HepG2 (cell line): Measurements from ENCODE around the gene GRIK4.

Experiments used
- AFF4 ChIP-seq: sonication (generic); formaldehyde crosslinking; IDR thresholded peaks from 2 replicates; pipeline ENCODE4 v1.4.0; 2020; ENCODE audit warnings: missing genetic modification reagents
- CTCF ChIP-seq: sonication (generic); formaldehyde crosslinking; IDR thresholded peaks from 2 replicates; pipeline ENCODE4 v1.5.0; 2020; ENCODE audit warnings: mild to moderate bottlenecking, missing genetic modification reagents, moderate library complexity
- EZH2 ChIP-seq: conservative IDR thresholded peaks from 2 replicates; pipeline ENCODE4 v1.6.1; 2012; ENCODE audit warnings: mild to moderate bottlenecking, low read depth, low read length, moderate library complexity
- MAFK ChIP-seq, 2 experiments: IDR thresholded peaks in 1 of 2; conservative IDR thresholded peaks in 1 of 2; 2 replicates each; pipeline ENCODE4 v1.6.1; 2011; ENCODE audit warnings: improper control_type of control experiment in 2 of 2, low read length in 2 of 2
- MXD4 ChIP-seq: IDR thresholded peaks from 2 replicates; pipeline ENCODE4 v1.6.1; 2016; ENCODE audit warnings: mild to moderate bottlenecking, missing biosample characterization, missing genetic modification reagents
- ZNF207 ChIP-seq: fragments of 450-650 bp; IDR thresholded peaks from 2 replicates; pipeline ENCODE4 v1.6.1; 2016; ENCODE audit warnings: antibody characterized with exemption, borderline replicate concordance
- ZNF24 ChIP-seq: fragments of 450-650 bp; IDR thresholded peaks from 2 replicates; pipeline ENCODE4 v1.6.1; 2017; ENCODE audit warnings: antibody characterized with exemption, mild to moderate bottlenecking
- ZNF3 ChIP-seq: IDR thresholded peaks from 2 replicates; pipeline ENCODE4 v1.7.0; 2017; ENCODE audit warnings: inconsistent platforms
- ZNF646 ChIP-seq: sonication (generic); formaldehyde crosslinking; IDR thresholded peaks from 2 replicates; pipeline ENCODE4 v1.9.0; 2021; ENCODE audit warnings: mild to moderate bottlenecking, missing genetic modification reagents
- ZNF660 ChIP-seq: sonication (generic); formaldehyde crosslinking; IDR thresholded peaks from 2 replicates; pipeline ENCODE4 v1.5.1; 2020; ENCODE audit warnings: mild to moderate bottlenecking, low read depth, missing genetic modification reagents, borderline replicate concordance

- TF ChIP-seq AFF4 (CRISPR knock-in tag) (no peak), ZNF3 (no peak), ZNF24 (no peak), CTCF (no peak), ZNF660 (CRISPR knock-in tag) (no peak), ZNF207 (no peak), EZH2 (no peak), MXD4 (CRISPR knock-in tag) (no peak), MAFK (conservative IDR thresholded peaks at IDR 0.05 in 1 of 2, IDR thresholded peaks at IDR 0.05 in 1 of 2; ENCODE audit: low read length in 2 of 2) (no peak), ZNF646 (CRISPR knock-in tag) (no peak)
Observed at GRCh38 chr11:120611581-120611980, 100.0 kb downstream of the GRIK4 start.
